ENCODE results near the gene LHFPL4.

LHFPL4 gene

GRCh38 chr3:9590282-9590791, 36.7 kb upstream of the LHFPL4 start:
- no peak overlapping the region for H3K4me3 ChIP-seq (replicated peaks in 1 of 2; ENCODE audit: low read depth in 2 of 2, low read length in 2 of 2)
- TF ChIP-seq, protein P1, sequence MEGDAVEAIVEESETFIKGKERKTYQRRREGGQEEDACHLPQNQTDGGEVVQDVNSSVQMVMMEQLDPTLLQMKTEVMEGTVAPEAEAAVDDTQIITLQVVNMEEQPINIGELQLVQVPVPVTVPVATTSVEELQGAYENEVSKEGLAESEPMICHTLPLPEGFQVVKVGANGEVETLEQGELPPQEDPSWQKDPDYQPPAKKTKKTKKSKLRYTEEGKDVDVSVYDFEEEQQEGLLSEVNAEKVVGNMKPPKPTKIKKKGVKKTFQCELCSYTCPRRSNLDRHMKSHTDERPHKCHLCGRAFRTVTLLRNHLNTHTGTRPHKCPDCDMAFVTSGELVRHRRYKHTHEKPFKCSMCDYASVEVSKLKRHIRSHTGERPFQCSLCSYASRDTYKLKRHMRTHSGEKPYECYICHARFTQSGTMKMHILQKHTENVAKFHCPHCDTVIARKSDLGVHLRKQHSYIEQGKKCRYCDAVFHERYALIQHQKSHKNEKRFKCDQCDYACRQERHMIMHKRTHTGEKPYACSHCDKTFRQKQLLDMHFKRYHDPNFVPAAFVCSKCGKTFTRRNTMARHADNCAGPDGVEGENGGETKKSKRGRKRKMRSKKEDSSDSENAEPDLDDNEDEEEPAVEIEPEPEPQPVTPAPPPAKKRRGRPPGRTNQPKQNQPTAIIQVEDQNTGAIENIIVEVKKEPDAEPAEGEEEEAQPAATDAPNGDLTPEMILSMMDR (IDR thresholded peaks at IDR 0.05; ENCODE audit: low read depth, low read length): no peak
- DNase-seq (ENCODE audit: low read depth in 2 of 2): no peak

DNA sequence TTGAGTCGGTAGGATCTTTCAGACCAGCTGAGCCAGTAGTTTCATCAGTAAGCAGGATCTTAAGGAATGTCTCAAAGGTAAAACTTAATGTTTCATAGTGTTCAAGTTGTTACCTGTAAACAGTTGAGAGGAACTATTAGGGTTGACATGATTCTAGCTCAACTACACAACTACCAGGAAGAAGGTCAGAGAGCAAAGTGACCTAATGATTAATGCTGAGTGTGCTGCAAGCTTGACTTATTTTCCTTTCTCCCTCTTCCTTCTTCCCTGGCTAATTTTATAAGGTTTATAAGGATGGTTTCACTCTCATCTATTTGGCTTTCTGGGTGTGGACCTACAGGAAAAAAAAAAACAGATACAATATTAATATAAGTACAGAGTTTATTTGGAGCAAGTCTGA, 30.2 kb upstream of the LHFPL4 start:
- TF ChIP-seq, protein P1 (IDR thresholded peaks at IDR 0.05; ENCODE audit: low read depth, low read length): no peak
- DNase-seq (ENCODE audit: low read depth in 2 of 2): no peak
- no peak overlapping the region for H3K4me3 ChIP-seq (replicated peaks in 1 of 2; ENCODE audit: low read depth in 2 of 2, low read length in 2 of 2)

- TF ChIP-seq, protein P1 (IDR thresholded peaks at IDR 0.05; ENCODE audit: low read depth, low read length): no peak
- no peak for DNase-seq (ENCODE audit: low read depth in 2 of 2)
- H3K4me3 ChIP-seq (replicated peaks in 1 of 2; ENCODE audit: low read depth in 2 of 2, low read length in 2 of 2): no peak overlapping the region
Observed at GRCh38 chr3:9583371-9583770, 29.7 kb upstream of the LHFPL4 start.

DNA sequence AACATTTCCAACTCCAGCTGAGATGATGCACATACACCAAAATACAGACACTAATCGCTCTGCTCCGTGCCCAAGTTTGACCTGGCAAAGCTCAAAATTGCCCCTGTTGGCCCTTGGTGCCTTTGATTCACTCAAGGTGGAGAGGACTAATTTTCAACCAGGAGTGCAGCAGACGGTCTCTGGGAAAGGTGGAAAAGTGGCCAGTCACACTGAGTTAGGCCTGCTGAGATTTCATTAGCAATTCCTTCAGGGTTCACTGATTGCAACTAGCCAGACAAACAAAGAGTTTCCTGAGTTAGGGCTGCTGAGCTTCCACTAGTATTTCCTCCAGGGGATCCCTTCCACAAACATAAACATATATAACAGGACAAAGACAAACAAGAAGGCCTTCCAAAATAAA, 28.7 kb upstream of the LHFPL4 start:
- DNase-seq (ENCODE audit: low read depth in 2 of 2): no peak
- no peak overlapping the region for H3K4me3 ChIP-seq (replicated peaks in 1 of 2; ENCODE audit: low read depth in 2 of 2, low read length in 2 of 2)
- TF ChIP-seq, protein P1 (IDR thresholded peaks at IDR 0.05; ENCODE audit: low read depth, low read length): no peak

- DNase-seq (ENCODE audit: low read depth in 2 of 2): no peak
- TF ChIP-seq, protein P1 (IDR thresholded peaks at IDR 0.05; ENCODE audit: low read depth, low read length): no peak
- no peak overlapping the region for H3K4me3 ChIP-seq (replicated peaks in 1 of 2; ENCODE audit: low read depth in 2 of 2, low read length in 2 of 2)
Observed at GRCh38 chr3:9581742-9582141, 28.1 kb upstream of the LHFPL4 start.

GRCh38 chr3:9569054-9569453, 15.4 kb upstream of the LHFPL4 start:
- TF ChIP-seq, protein P1 (IDR thresholded peaks at IDR 0.05; ENCODE audit: low read depth, low read length): no peak

DNA sequence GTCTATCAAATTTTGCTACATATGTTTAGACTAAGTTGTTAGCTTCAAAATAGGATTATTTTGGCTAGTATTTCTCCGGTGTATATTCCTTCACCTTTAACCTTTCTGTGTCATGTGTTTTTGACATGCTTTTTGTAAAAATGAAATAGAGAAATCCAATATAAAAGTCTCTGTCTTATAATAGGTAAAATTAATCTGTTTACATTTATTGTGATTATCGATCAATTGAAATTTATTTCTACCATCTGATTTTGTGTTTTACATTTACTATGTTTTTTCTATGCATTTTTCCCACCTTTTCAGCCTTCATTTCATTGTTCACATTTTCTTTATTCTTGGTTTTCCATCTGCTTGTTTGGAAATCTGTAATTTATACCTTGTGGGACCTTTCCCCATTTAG, 11.7 kb upstream of the LHFPL4 start:
- TF ChIP-seq, protein P1 (IDR thresholded peaks at IDR 0.05; ENCODE audit: low read depth, low read length): no peak
- DNase-seq (ENCODE audit: low read depth in 2 of 2): no peak
- H3K4me3 ChIP-seq (replicated peaks in 1 of 2; ENCODE audit: low read depth in 2 of 2, low read length in 2 of 2): no peak overlapping the region

More at GRCh38 chr3:9569054-9569453, 15.4 kb upstream of the LHFPL4 start:
- no peak overlapping the region for H3K4me3 ChIP-seq (replicated peaks in 1 of 2; ENCODE audit: low read depth in 2 of 2, low read length in 2 of 2)
- no peak for DNase-seq (ENCODE audit: low read depth in 2 of 2)

Data from cardiac fibroblast (primary cell).